Left renal cortex interstitium (tissue), 4 donors: ENCODE measurements around the gene THG1L. TPM values are rescaled to one million over a fixed set of nuclear protein-coding genes. Genes with fewer than 3 reads are reported as not detected.
"Not testable (repeated sequence)": the region's sequence is repeated elsewhere in the genome, so short reads cannot be mapped to it uniquely, and the experiment has no call there.

ENCODE experiments used
- DNase-seq, 4 donors: peaks; one replicate each; pipeline ENCODE4 v3.0.0-alpha.2; 2013; ENCODE audit warnings: low read depth in 4 of 4, low spot score in 2 of 4, missing footprints in 1 of 4
- polyA plus RNA-seq, 4 donors: library from polyadenylated mRNA; unstranded; fragments of 120-200 nt; gene quantifications; one replicate each; pipeline ENCODE4 v1.2.1, GENCODE V29; 2013; ENCODE audit not compliant: insufficient read length in 4 of 4

The THG1L gene
- polyA plus RNA-seq, 4 donors = 24.2 to 32.9 (median 24.9) TPM

DNA sequence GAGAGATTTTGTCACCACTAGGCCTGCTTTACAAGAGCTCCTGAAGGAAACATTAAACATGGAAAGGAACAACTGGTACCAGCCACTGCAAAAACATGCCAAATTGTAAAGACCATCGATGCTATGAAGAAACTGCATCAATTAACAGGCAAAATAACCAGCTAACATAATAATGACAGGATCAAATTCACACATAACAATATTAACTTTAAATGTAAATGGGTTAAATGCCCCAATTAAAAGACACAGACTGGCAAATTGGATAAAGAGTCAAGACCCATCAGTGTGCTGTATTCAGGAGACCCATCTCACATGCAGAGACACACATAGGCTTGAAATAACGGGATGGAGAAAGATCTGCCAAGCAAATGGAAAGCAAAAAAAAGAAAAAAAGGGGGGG is 8.3 kb upstream of the THG1L start:
- not testable (repeated sequence) for DNase-seq

DNA sequence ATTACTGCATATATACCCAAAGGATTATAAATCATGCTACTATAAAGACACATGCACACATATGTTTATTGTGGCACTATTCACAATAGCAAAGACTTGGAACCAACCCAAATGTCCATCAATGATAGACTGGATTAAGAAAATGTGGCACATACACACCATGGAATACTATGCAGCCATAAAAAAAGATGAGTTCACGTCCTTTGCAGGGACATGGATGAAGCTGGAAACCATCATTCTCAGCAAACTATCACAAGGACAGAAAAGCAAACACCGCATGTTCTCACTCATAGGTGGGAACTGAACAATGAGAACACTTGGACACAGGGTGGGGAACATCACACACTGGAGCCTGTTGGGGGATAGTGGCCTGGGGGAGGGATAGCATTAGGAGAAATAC is 4.6 kb upstream of the THG1L start:
- DNase-seq = not testable (repeated sequence)

DNA sequence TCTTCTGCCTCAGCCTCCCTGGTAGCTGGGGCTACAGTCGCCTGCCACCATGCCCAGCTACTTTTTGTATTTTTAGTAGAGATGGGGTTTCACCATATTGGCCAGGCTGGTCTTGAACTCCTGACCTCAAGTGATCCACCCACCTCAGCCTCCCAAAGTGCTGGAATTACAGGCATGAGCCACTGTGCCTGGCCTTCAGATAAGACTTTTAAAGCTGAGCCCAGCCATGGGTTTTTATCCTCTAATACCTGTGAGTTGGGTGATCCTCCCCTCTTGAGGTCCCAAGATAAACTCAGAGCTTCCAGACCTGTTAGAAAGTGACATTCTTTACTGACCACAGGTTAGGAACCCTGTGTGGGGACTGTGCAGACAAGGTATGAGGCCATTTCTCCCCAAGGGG is 3.4 kb upstream of the THG1L start:
- DNase-seq = not testable (repeated sequence)

DNA sequence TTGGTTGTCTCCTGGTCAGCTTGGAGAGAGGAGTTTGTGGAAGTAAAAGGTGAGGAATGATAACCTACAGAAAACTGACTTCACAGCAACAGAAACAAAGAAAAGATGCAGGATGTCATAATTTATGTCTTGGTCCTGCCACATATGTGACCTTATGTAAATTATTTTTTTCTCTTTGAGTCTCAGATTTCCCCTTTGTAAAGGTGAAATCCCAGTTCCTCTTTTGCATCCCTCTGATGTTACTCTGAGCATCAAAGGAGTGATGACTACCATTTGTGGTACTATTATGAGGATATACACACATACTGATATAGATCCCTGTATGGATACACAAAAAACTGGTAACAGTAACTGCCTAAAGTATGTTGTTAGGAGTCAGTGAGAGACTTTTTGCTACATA is 1.4 kb upstream of the THG1L start:
- DNase-seq = no peak

DNA sequence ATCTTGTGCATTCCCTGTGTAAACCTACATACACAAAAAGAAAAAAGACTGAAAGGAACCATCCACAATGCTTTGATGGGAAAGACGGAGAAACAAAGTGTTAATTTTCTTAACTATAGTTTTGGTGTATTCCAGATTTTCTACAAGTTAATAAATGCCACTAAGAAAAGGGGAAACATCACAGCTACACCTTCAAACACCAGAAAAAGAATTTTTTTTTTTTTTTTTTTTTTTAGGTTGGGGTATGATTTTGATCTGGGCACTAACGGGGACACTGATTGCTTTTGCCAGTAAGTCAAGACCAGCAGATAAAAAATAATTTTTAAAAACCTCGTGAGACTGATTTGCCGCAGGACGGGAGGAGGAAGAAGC is 334 bp upstream of the THG1L start:
- DNase-seq = no peak

DNA sequence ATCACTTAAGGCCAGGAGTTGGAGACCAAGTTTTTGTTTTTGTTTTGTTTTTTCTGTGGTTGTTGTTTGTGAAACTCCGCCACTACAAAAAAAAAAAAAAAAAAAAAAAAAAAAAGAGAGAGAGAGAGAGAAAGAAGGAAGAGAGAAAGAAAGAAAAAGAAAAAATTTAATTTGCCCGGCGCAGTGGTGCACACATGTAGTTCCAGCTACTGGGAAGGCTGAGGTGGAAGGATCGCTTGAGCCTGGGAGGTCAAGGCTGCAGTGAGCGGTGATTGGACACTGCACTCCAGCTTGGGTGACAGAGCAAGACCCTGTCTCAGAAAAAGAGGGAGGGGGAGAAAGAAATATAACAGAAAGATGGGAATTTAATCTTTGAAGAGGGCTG is 902 bp downstream of the THG1L start:
- DNase-seq = no peak

DNA sequence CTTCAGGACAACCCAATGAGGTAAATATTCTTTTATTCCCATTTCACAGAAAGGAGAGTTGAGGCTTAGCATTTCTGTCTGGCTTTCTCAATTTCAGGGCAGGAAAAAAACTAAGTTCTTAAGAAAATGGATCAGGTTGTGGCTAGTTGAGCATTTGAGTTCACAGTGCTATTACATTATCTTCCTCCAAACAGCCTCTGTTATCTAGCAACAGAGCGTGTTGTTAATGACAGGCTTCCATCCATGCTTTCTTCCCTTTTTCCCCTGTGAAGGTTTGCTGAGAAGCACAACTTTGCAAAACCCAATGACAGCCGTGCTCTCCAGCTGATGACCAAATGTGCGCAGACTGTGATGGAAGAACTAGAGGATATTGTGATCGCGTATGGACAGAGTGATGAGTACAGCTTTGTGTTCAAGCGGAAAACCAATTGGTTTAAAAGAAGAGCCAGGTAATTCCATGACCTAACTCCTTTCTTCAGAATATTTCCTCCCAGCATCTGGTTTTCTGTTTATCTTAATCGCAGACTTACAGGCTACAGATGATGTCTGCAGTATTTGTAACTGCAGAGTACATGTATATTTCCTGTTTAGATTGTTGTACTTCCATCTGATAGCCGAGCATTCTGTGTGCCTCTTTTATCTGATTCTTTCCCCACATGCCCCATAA is 1.5 kb downstream of the THG1L start:
- DNase-seq = no peak

DNA sequence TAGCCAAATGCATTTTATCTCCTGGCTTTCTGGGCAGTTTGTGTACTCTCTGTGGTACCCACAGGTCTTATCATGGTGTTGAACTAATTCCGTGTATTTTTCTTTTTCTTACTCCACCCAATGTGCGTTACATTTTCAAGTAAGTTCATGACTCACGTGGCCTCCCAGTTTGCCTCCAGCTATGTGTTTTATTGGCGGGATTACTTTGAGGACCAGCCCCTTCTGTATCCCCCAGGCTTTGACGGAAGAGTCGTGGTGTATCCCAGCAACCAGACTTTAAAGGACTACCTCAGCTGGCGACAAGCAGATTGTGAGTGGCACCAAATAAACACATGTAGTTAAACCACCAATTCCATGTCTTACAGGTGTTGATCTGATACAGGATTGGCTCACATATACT is 3.2 kb downstream of the THG1L start:
- no peak for DNase-seq

DNA sequence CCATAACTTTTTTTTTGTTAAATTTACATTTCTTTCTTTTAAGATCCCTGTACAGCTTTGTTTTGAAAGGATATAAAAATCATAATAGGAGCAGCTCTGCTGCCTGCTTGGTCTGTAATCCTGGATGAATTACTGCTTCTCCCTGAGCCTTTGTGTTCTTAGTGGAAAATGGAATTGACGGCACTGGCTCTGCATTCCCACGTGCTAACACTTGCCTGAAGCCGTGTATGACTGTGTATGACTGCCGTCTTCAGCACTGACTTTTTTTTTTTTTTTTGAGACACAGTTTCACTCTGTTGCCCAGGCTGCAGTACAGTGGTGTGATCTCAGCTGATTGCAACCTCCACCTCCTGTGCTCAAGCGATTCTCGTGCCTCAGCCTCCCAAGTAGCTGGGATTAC is 4.8 kb downstream of the THG1L start:
- no peak for DNase-seq

DNA sequence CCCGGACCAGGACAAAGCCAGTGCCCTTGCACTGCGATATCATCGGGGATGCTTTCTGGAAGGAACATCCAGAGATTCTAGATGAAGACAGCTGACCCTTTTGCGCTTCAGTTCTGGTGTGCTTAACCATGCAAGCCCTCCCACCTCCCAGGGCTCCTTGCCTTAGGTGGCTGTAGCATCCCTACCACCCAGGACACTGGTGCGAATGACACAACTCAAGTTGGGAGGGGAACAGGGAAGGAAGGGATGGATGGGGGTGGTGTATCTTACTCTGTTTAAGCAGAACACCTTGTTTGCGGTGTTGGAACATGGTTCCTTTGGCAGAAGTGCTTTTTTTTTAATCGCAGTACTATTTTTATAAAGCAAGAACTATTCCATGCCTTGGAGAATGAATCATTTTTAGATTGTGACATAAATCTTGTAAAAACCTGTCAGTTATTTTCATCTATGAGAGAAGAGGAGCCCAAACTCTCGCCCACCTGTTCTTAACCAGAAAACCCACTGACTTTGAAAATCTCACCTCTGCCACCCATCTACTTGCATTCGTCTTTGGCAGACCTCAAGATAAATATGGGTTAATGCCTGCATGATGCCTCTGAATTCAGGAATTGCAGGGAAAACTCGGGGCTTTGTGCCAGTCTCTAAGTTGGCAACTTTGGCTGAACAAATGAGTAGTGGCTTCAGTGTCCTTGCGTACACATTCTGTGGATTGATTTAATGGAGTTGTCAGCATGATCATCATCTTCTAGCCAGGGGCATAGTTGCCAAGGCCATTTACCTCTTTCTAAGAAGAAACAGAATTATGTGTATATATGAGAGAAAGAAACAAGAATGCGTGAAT is 8.4 kb downstream of the THG1L start:
- no peak for DNase-seq

DNA sequence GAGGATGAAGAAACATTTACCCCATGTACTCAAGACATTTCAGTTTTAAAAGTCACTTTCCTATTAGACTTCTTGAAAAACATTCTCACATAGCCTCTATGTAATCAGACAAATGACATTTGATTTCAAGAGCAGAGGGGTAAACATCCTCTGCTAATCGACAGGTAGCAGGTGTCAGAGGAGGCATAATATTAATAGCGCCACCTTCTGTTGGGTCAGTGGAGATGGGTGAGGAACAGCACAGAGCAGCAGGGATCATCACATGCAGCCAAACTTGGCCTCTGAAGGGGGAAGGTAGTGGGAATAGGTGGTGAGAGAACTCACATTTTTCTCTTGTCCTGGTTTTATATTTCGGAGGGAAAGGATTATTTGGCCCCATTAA is 9.0 kb downstream of the THG1L start:
- DNase-seq = no peak

DNA sequence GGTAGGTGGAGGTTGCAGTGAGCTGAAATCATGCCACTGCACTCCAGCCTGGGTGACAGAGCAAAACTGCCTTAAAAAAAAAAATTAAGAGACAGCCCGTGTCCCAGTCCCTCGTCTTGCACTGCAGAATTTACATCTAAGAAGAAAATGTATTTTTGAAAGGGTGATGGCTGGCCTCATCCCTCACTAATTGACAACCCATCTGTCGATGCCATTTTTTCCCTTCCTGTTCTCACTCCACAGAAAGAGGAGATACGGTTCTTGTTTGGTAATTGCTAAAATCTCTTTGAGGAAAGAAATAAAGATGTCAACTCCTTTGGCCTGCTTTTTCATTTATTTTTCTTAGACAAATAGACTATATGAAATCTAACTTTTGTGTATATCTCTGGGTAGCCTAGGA is 9.9 kb downstream of the THG1L start:
- DNase-seq = no peak

DNA sequence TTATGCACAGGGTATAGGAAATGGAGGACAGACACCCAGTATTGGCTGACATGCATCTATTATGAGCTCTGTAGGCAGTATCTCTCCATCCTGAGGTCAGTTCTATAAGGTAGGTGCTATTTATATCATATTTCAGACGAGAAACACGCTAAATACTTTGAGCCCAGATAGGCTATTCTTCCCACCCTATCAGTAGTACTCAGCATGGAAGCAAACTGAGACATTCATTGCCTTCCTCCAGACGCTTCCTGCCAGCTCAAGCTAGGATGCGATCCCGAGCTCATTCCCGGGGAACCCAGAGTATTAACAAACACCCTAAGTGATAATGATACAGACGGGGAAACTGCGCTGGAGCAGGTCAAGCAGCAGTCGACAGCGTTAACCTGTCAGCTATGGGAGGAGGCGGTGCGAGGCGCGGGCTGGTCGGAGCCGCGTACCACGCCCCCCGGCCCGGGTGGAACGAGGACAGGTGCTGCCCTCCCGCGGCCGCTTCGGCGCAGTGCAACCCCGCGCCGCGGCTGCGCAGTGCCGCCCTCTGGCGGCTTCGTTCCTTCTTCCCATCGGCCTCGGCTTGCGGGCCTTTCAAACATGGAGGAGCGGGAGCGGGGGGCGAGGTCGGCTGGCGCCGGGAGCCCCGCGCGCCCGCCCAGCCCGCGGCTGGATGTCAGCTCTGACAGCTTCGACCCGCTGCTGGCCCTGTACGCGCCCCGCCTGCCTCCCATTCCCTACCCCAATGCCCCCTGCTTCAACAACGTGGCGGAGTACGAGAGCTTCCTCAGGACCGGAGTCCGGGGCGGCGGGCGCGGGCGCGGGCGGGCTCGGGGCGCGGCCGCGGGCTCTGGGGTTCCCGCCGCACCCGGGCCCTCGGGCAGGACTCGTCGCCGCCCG is 12.2 kb downstream of the THG1L start, which contains the start of gene LSM11:
TSS of gene LSM11 (plus strand) at position 550 of the 888 bp plus-strand sequence. CDS start at position 589, 39 bp downstream.
- DNase-seq = peak; percentile 69 to 84 (median 77)

DNA sequence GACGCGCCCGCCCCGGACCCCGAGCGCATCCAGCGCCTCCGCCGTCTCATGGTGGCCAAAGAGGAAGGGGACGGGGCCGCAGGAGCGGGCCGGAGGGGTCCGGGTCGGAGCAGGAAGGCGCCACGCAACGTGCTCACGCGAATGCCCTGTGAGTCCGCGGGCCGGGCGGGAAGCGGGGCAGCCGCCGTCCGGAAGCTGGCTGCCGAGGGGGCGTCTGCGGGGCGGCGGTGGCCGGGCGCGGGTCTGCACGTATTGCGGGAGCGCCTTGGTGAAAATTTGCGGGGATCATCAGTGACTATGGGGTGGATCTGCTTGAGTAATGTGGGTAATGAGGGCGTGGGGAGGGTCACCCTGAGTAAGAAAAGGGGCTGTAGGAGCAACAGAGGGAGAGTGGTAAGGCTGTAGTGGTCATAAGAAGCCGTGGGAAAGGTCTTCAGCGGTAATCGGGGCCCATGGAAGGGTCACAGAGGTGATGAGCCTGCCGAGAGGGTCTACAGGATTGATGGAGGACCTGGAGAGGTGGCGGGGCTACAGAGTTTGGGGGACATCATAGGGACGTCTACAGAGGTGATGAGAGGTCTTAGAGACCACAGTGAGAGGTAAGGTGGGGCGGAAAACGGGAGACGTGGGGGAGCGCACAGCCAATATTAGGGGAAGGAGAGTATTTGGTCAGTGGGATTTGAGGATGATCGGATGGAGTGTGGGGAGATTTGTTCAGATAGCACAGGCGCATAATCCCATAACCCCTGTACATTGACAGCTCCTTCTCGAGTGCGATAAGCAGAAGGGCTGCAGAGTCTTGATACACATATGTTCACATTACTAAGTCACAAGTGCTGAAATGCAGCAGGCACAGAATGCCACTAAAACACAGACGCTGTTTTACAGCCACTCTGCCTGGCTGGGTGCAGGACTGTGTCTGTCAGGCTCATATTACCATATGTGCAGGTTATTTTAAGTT is 13.1 kb downstream of the THG1L start:
- DNase-seq = no peak

DNA sequence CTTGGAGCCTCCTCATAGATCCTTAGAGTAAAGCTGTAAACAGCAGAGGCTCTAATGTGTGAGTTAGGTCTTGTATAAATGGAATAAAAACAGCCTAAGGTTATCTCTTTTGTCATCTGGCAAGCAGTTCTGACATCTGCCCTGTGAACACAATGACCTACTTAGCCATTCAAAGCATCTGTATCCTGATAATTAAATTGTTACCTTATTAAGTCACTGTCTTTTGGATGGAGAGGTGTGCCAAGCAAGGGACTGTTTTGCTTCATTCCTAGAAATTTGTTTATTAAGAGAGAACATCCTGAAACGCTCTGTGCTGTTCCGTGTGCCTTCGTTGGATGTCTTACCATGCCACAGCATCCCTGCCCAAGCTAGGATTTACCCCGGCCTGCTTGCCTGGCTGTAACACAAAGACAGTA is 13.8 kb downstream of the THG1L start:
- no peak for DNase-seq

DNA sequence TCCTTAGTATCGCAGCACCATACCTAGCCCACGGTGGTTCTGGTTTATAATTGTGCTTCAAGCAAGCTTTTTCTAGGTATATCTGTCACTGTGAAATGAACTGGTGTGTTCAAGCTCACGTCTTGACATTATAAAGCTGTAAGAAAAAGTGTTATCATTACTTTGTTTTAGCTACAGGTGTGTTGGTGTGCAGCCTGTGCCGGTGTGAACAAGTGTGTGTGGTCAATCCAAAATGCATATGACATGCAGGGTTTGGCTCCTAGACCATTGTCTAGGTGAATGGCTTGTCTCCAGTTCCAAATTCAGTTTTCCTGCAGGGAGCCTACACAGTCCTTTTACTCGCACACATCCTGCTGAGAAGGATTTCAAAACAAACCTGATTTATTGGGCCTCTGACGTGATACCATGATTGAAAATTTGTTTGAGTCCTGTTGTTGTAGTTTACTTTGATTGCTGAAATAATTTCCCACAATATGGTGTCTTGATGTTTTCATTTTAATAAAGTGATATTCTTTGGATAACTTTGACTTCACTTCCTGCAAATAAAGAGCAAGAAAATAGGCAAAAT is 16.0 kb downstream of the THG1L start:
- no peak for DNase-seq

DNA sequence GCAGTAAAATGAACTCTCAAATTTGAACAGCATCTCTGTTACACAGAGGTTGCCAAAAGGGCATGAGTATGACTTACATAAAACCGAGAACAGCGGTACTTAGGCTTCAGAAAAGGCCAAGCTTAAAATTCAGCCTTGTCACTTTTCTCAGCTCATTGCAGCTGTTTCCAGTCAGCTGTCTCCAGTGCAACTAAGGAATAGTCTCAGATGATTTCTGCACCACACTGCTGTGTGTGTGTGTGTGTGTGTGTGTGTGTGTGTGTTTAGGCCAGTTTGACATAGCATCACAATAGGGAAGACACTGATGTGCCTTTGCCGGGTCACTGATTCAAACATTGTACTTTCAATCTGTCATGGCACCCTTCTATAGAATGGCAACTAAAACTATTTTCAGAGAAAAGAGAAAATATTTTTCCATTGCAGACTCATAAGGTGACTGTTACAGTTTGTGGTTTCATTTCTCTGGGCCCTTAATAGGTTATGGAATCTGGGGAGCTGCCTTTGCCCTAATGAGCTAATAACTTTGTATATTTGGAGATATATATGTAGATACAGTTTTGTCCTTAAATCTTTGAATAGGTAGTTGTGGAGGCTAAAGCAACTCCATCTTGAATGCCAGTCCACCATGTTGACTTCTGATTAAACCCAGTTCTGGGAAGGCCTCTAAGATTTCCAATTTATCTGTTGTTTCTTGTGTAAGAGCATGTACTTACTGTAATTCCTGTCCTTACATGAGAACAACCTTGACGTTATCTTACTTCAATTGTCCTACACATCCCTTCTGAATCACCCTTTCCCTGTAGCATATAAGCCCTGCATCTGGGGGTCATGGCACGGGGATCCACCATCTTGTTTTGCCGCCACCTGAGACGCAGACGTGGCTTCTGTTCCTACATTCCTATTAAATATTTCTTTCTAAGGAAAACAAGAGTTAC is 16.8 kb downstream of the THG1L start:
- DNase-seq = no peak

DNA sequence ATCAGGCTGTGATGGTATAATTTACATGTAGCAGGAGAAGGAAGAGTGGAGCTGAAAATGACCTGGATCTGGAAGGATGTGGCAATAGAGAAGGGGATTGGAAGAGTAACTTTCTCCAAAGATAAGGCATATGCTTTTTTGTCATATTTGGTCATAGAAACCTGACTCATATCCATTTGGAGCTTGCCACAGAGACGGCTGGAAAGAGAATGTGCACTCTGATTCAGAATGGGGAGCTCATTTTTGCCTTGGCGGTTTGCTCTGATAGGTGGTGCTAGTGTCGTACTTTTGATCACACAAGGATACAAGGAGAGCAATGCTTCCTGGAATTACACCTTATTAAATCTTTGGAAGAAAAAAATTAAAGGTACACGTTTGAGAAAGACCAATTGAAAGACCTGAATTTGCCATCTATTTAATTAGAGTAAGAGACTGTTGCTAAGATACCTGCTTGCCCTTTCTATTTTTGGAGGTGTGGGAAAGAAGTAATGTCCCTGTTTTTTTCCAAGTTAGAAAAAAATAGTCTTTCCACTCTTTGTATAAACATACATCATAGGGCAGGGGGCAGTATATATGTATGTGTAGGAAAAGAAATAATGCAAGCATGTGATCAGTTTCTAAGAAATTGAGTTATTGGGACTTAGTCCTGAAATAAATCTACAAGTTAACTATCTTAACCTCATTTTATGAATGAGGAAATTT is 17.7 kb downstream of the THG1L start:
- no peak for DNase-seq
